Naive thymus-derived CD8-positive, alpha-beta T cell (primary cell): ENCODE results near the gene SCGB1C1. TPM values are rescaled to one million over a fixed set of nuclear protein-coding genes. Genes with fewer than 3 reads are reported as not detected.
"Not testable (repeated sequence)": the region's sequence is repeated elsewhere in the genome, so short reads cannot be mapped to it uniquely, and the experiment has no call there.

ENCODE experiments used
- ATAC-seq, 2 donors: fragments of 150-1000 bp; cut with Tn5 transposase in 1 of 2; sonication (Bioruptor Pico), chemical (Tn5 transposase) in 1 of 2; 1 replicate in 1 of 2; 2 replicates in 1 of 2; pipeline ENCODE4 v1.10.0; 2021; ENCODE audit warnings: mild to moderate bottlenecking in 2 of 2, moderate library complexity in 2 of 2
- POLR2A ChIA-PET: fragments of 350-600 bp; sonication (Branson Sonifier 250); formaldehyde crosslinking; loops from one replicate; lab custom pipeline; 2021; ENCODE audit warnings: antibody characterized with exemption; lab: Charles Lee
- DNase-seq, 10 donors: peaks; one replicate each; pipeline versions ENCODE4 v3.0.0 to v3.0.0-alpha.2; 2020 to 2022
- H3K27ac Mint-ChIP-seq, 10 donors: one replicate each; pipeline ENCODE4 v1.8.0; 2020 to 2022; ENCODE audit warnings: mild to moderate bottlenecking in 10 of 10, mixed read lengths in 10 of 10, moderate library complexity in 4 of 10, inconsistent platforms in 1 of 10
- H3K27me3 Mint-ChIP-seq, 5 donors: one replicate each; pipeline ENCODE4 v1.8.0; 2021 to 2022; ENCODE audit warnings: mixed read lengths in 5 of 5
- H3K36me3 Mint-ChIP-seq, 3 donors: one replicate each; pipeline ENCODE4 v1.8.0; 2020 to 2022; ENCODE audit warnings: mixed read lengths in 3 of 3, mild to moderate bottlenecking in 2 of 3, inconsistent platforms in 1 of 3
- H3K4me1 Mint-ChIP-seq, 4 donors: one replicate each; pipeline ENCODE4 v1.8.0; 2021 to 2022; ENCODE audit warnings: mixed read lengths in 4 of 4
- H3K4me3 Mint-ChIP-seq, 10 donors: one replicate each; pipeline ENCODE4 v1.8.0; 2020 to 2022; ENCODE audit warnings: mild to moderate bottlenecking in 10 of 10, mixed read lengths in 10 of 10, moderate library complexity in 6 of 10, inconsistent platforms in 1 of 10
- H3K9me3 Mint-ChIP-seq, 9 donors: one replicate each; pipeline ENCODE4 v1.8.0; 2020 to 2022; ENCODE audit warnings: mixed read lengths in 9 of 9, mild to moderate bottlenecking in 3 of 9, inconsistent platforms in 1 of 9, moderate library complexity in 1 of 9
- polyA plus RNA-seq, 3 donors: library from polyadenylated mRNA; unstranded; fragments of 300-500 nt; fragmentation: Illumina TruSeq; gene quantifications; one replicate each; pipeline ENCODE4 v1.2.3, GENCODE V29; 2021
- total RNA-seq, 8 experiments: library from RNA in 2 of 8; stranded (reverse) in 2 of 8; gene quantifications; one replicate each; pipeline ENCODE4 v1.2.3 and lab custom pipeline; 2021 to 2026

SCGB1C1 gene
- total and polyA plus RNA-seq, 5 experiments from 2014 or later, result not detected

GRCh38 chr11:238346-238745 is 45.5 kb downstream of the SCGB1C1 start:
- H3K27me3 Mint-ChIP-seq, H3K9me3 Mint-ChIP-seq, DNase-seq, ATAC-seq: not testable (repeated sequence)
- POLR2A ChIA-PET, result interaction anchor here (1.1 to 6.3 kb wide), 5 partner anchors 8 to 169 kb away, joined by 3 to 76 read pairs (median 15); partner anchors contain the start of genes BET1L, PGGHG and RIC8A
- H3K4me3 Mint-ChIP-seq, result peak overlapping the region in 9 of 10 donors; percentile 29 to 99 (median 97)
- peaks cover 19 to 60% (median 51%) of the 10 kb centered on the region in 4 donors for H3K4me1 Mint-ChIP-seq
- peaks cover 4 to 43% (median 13%) of the 10 kb centered on the region in 3 donors for H3K36me3 Mint-ChIP-seq
- peak overlapping the region in 7 of 10 donors; percentile 39 to 100 (median 86) for H3K27ac Mint-ChIP-seq

GRCh38 chr11:240315-240714 is 47.4 kb downstream of the SCGB1C1 start:
- Mint-ChIP-seq H3K9me3 (no peaks in the 10 kb centered on the region), H3K4me3 (no peak overlapping the region), H3K27ac (peak overlapping the region in 3 of 10 donors; percentile 1 to 67 (median 65)), H3K36me3 (peaks cover 7 to 62% (median 16%) of the 10 kb centered on the region in 3 donors), H3K27me3 (no peaks in the 10 kb centered on the region), H3K4me1 (peaks cover 20 to 54% (median 48%) of the 10 kb centered on the region in 4 donors)
- ATAC-seq (no peak), DNase-seq (no peak)
- POLR2A ChIA-PET, result interaction anchor here (0.6 kb wide), 1 partner anchor 35 kb away, joined by 4 read pairs; no protein-coding TSS in a partner anchor

GRCh38 chr11:241634-242033 is 48.8 kb downstream of the SCGB1C1 start:
- H3K36me3 Mint-ChIP-seq, result peaks cover 5 to 75% (median 17%) of the 10 kb centered on the region in 3 donors
- DNase-seq (no peak), ATAC-seq (no peak)
- H3K4me3 Mint-ChIP-seq, result peak overlapping the region in 1 of 10 donors; percentile 25
- peak overlapping the region in 7 of 10 donors; percentile 5 to 58 (median 28) for H3K27ac Mint-ChIP-seq
- POLR2A ChIA-PET, result interaction anchor here (1.1 to 1.2 kb wide), 2 partner anchors 9 to 27 kb away, joined by 3 read pairs; no protein-coding TSS in a partner anchor
- H3K27me3 Mint-ChIP-seq, result no peaks in the 10 kb centered on the region
- H3K4me1 Mint-ChIP-seq, result peaks cover 16 to 50% (median 42%) of the 10 kb centered on the region in 4 donors
- no peaks in the 10 kb centered on the region for H3K9me3 Mint-ChIP-seq

Other genes starting within 250 kb of the SCGB1C1 start
- gene BET1L, start 14.3 kb downstream of the SCGB1C1 start, total RNA-seq, result 100 to 1,000 TPM; 110 to 122 TPM
- gene BET1L, start 14.3 kb downstream of the SCGB1C1 start, polyA plus RNA-seq, result 10 to 100 TPM; 24.0 to 75.2 (median 59.2) TPM
- 10 to 100 TPM; 92.7 to 93.4 TPM for gene RIC8A, start 14.6 kb downstream of the SCGB1C1 start, total RNA-seq
- gene RIC8A, start 14.6 kb downstream of the SCGB1C1 start, polyA plus RNA-seq, result 10 to 100 TPM; 68.6 to 93.1 (median 76.7) TPM
- 10 to 100 TPM; 33.6 to 33.7 TPM for gene SIRT3, start 43.3 kb downstream of the SCGB1C1 start, total RNA-seq
- gene SIRT3, start 43.3 kb downstream of the SCGB1C1 start, polyA plus RNA-seq, result 10 to 100 TPM in 2 of 3 donors, 1 to 10 TPM in 1; 6.5 to 14.6 (median 10.9) TPM
- 10 to 100 TPM; 94.4 to 99.0 TPM for gene PSMD13, start 43.9 kb downstream of the SCGB1C1 start, total RNA-seq
- gene PSMD13, start 43.9 kb downstream of the SCGB1C1 start, polyA plus RNA-seq, result 100 to 1,000 TPM; 196 to 223 (median 208) TPM
- 10 to 100 TPM; 28.6 to 32.0 TPM for gene NLRP6, start 85.3 kb downstream of the SCGB1C1 start, total RNA-seq
- gene NLRP6, start 85.3 kb downstream of the SCGB1C1 start, polyA plus RNA-seq, result 10 to 100 TPM in 2 of 3 donors, 1 to 10 TPM in 1; 9.1 to 25.9 (median 19.1) TPM
- gene PGGHG, start 96.0 kb downstream of the SCGB1C1 start, total RNA-seq, result 100 to 1,000 TPM; 662 to 707 TPM
- gene PGGHG, start 96.0 kb downstream of the SCGB1C1 start, polyA plus RNA-seq, result 10 to 100 TPM in 2 of 3 donors, 1 to 10 TPM in 1; 8.1 to 14.9 (median 11.2) TPM
- gene IFITM5, start 106.4 kb downstream of the SCGB1C1 start, total RNA-seq, result not detected
- gene IFITM5, start 106.4 kb downstream of the SCGB1C1 start, polyA plus RNA-seq, result not detected
- gene IFITM2, start 114.7 kb downstream of the SCGB1C1 start, total RNA-seq, result 100 to 1,000 TPM; 115 to 122 TPM
- gene IFITM2, start 114.7 kb downstream of the SCGB1C1 start, polyA plus RNA-seq, result 1,000 to 10,000 TPM; 2,345 to 2,732 (median 2,362) TPM
- 10 to 100 TPM; 90.0 to 91.0 TPM for gene IFITM1, start 121.0 kb downstream of the SCGB1C1 start, total RNA-seq
- gene IFITM1, start 121.0 kb downstream of the SCGB1C1 start, polyA plus RNA-seq, result 1,000 to 10,000 TPM; 1,833 to 2,198 (median 2,135) TPM
- 10 to 100 TPM; 11.3 to 11.9 TPM for gene IFITM3, start 127.8 kb downstream of the SCGB1C1 start, total RNA-seq
- gene IFITM3, start 127.8 kb downstream of the SCGB1C1 start, polyA plus RNA-seq, result 100 to 1,000 TPM in 2 of 3 donors, 10 to 100 TPM in 1; 45.1 to 202 (median 196) TPM
- gene B4GALNT4, start 176.4 kb downstream of the SCGB1C1 start, total RNA-seq, result under 1 TPM; 0.16 to 0.39 TPM
- 1 to 10 TPM in 1 of 3 donors, not detected in 2; 1.3 TPM for gene B4GALNT4, start 176.4 kb downstream of the SCGB1C1 start, polyA plus RNA-seq
- under 1 TPM; 0.16 to 0.29 TPM for gene PKP3, start 201.1 kb downstream of the SCGB1C1 start, total RNA-seq
- under 1 TPM in 2 of 3 donors, not detected in 1; 0.15 to 0.47 TPM for gene PKP3, start 201.1 kb downstream of the SCGB1C1 start, polyA plus RNA-seq
- gene SIGIRR, start 221.9 kb downstream of the SCGB1C1 start, total RNA-seq, result 100 to 1,000 TPM; 332 to 337 TPM
- gene SIGIRR, start 221.9 kb downstream of the SCGB1C1 start, polyA plus RNA-seq, result 100 to 1,000 TPM; 195 to 233 (median 206) TPM
- gene ANO9, start 248.9 kb downstream of the SCGB1C1 start, total RNA-seq, result 10 to 100 TPM; 70.1 to 78.6 TPM
- 1 to 10 TPM; 4.8 to 8.6 (median 7.3) TPM for gene ANO9, start 248.9 kb downstream of the SCGB1C1 start, polyA plus RNA-seq